Astrocyte (in vitro differentiated cells and primary cell): ENCODE data around the gene NFIA.

Experiments used
- EZH2 ChIP-seq: IDR thresholded peaks from 2 replicates; pipeline ENCODE4 v1.6.1; 2012; ENCODE audit warnings: mild to moderate bottlenecking, low read length, inconsistent platforms; ENCODE audit not compliant: insufficient read depth
- TF ChIP-seq, protein P1 (sequence below): IDR thresholded peaks from 2 replicates; pipeline ENCODE4 v1.5.1; 2011; ENCODE audit warnings: low read depth, mild to moderate bottlenecking, inconsistent platforms, low read length, moderate library complexity; ENCODE audit not compliant: insufficient read depth

DNA sequence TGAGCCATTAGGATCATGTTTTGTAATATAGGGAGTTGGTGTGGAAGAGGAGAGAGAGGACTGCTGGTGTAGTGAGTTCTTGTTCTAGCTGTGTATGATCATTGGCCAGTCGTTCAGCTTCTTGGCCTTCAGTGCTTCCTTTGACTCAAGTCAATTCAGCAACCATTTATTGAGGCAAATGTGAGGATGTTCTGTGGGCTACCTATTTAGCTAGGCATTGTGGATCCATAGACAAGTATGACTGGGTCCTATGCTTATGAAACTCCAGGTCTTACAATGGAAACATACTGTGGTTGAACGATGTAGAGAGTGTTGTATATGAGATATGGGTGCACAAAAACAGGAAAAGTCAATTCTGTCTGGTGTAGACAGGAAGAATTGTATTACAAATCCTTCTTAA lies 41.7 kb downstream of the NFIA start:
- TF ChIP-seq, protein P1, sequence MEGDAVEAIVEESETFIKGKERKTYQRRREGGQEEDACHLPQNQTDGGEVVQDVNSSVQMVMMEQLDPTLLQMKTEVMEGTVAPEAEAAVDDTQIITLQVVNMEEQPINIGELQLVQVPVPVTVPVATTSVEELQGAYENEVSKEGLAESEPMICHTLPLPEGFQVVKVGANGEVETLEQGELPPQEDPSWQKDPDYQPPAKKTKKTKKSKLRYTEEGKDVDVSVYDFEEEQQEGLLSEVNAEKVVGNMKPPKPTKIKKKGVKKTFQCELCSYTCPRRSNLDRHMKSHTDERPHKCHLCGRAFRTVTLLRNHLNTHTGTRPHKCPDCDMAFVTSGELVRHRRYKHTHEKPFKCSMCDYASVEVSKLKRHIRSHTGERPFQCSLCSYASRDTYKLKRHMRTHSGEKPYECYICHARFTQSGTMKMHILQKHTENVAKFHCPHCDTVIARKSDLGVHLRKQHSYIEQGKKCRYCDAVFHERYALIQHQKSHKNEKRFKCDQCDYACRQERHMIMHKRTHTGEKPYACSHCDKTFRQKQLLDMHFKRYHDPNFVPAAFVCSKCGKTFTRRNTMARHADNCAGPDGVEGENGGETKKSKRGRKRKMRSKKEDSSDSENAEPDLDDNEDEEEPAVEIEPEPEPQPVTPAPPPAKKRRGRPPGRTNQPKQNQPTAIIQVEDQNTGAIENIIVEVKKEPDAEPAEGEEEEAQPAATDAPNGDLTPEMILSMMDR: no peak
- TF ChIP-seq EZH2: no peak
